Activated naive CD4-positive, alpha-beta T cell treated with anti-CD3 and anti-CD28 coated beads, Interleukin-2, amount 50 U/mL, for 72 hours (primary cell): ENCODE measurements around the gene CACNB2. TPM values are rescaled to one million over a fixed set of nuclear protein-coding genes. Genes with fewer than 3 reads are reported as not detected.
"Not testable (repeated sequence)": the region's sequence is repeated elsewhere in the genome, so short reads cannot be mapped to it uniquely, and the experiment has no call there.

ENCODE experiments used
- ATAC-seq, 2 donors: fragments of 150-1000 bp; cut with Tn5 transposase; 2 replicates each; pipeline ENCODE4 v1.10.0; 2021; ENCODE audit warnings: mild to moderate bottlenecking in 2 of 2, moderate library complexity in 2 of 2
- DNase-seq, 2 donors: peaks; one replicate each; pipeline ENCODE4 v3.0.0; 2021 to 2022; ENCODE audit warnings: low spot score in 2 of 2
- H3K27ac Mint-ChIP-seq, 2 donors: one replicate each; pipeline ENCODE4 v1.8.0; 2022; ENCODE audit warnings: mild to moderate bottlenecking in 2 of 2, mixed read lengths in 2 of 2
- H3K36me3 Mint-ChIP-seq, 2 donors: one replicate each; pipeline ENCODE4 v1.8.0; 2022; ENCODE audit warnings: mixed read lengths in 2 of 2
- H3K9me3 Mint-ChIP-seq, 2 donors: one replicate each; pipeline ENCODE4 v1.8.0; 2022; ENCODE audit warnings: mixed read lengths in 2 of 2
- total RNA-seq, 2 donors: library from RNA; stranded (reverse); gene quantifications; one replicate each; pipeline ENCODE4 v1.2.3, GENCODE V29; 2022

CACNB2 gene
- total RNA-seq, 2 donors from 2014 or later, result not detected

DNA sequence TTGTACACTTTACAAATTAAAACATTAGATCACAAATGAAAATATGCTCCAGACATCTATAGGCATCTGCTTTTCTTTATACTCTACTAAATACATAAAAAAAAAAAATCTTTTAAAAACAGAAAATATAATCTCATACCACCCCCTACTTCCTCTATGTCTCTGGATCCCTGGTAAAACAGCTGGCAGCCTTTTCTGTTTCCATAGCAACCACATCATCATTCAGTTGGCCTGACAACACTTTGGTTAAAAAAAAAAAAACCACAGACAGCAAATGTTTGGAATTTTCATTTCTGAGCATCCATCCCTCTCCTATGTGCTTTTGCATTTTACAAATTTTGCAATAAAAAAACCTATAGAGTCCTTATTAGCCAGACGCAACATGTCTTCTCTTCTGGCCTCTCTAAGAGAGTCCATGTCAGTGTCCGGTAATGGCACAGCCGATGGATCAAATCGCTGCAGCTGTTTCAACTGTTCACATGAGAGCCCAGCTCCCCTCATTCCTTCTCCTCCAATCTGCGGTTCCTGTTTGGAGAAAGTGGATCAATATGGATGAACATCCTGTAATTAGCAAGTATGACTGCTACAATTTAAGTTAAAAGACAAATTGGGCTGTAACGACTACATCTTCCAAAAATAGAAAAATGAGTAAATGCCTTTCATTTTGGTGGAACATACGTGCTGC lies 405.5 kb downstream of the CACNB2 start:
- no peak for ATAC-seq
- H3K9me3 Mint-ChIP-seq, result no peaks in the 10 kb centered on the region

DNA sequence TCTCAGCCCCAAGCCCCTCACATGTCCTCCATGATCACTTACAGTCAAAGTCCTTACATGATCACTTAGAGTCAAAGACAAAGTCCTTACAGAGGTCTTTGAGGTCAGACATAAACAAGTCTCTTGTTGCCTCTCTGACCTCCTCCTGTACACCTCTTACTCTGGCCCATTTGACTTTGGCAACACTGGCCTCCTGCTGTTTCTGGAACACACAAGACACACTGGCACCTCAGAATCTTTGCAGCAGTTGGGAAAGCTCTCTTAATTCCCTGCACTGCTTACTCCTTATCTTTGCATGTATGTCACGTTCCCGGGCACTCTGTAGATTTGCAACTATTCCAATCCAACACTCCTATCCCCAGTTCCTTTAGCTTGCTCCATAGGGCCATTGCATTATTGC lies 408.9 kb downstream of the CACNB2 start:
- no peak for DNase-seq
- no peaks in the 10 kb centered on the region for H3K9me3 Mint-ChIP-seq
- ATAC-seq, result no peak
- H3K27ac Mint-ChIP-seq, result no peak overlapping the region
- H3K36me3 Mint-ChIP-seq, result peaks cover 9 to 24% of the 10 kb centered on the region in 2 donors

More for the DNA sequence above, 405.5 kb downstream of the CACNB2 start:
- DNase-seq, result no peak
- Mint-ChIP-seq H3K36me3 (peaks cover 13 to 32% of the 10 kb centered on the region in 2 donors), H3K27ac (no peak overlapping the region)

DNA sequence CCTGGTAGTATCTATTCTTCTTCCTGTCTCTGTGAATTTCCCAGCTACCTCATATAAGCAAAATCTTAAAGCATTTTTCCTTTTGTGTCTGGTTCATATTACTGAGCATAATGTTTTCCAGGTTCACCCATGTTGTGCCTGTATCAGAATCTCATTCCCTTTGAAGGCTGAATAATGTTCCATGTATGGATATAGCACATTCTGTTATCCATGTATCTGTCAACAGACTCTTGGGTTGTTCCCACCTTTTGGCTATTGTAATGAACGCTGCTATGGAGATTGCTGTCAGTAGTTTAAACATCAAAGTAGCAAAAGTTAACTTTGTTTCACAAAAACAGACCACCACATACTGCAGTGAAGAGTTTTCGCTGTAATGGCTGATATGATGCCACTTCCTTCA lies 411.2 kb downstream of the CACNB2 start:
- Mint-ChIP-seq H3K27ac (no peak overlapping the region), H3K9me3 (no peaks in the 10 kb centered on the region), H3K36me3 (peaks cover 0 to 14% of the 10 kb centered on the region in 2 donors)
- DNase-seq, result no peak
- no peak for ATAC-seq

DNA sequence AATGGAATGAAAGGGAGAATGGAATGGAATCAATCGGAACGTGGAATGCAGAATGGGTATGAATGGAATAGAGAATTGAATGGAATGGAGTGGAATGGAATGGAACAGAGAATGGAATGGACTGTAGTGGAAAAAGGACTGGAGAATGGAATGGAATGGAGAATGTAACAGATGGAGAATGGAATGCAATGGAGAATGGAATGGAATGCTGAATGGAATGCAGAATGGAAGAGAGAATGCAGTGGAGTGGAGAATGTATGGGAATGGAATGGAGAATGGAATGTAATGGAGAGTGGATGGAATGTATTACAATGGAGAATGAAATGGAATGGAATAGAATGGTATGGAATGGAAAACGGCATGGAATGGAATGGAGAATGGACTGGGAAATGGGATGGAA lies 414.3 kb downstream of the CACNB2 start:
- no peaks in the 10 kb centered on the region for H3K9me3 Mint-ChIP-seq
- peaks cover 0 to 5% of the 10 kb centered on the region in 2 donors for H3K36me3 Mint-ChIP-seq
- no peak overlapping the region for H3K27ac Mint-ChIP-seq
- ATAC-seq, result no peak
- no peak for DNase-seq

DNA sequence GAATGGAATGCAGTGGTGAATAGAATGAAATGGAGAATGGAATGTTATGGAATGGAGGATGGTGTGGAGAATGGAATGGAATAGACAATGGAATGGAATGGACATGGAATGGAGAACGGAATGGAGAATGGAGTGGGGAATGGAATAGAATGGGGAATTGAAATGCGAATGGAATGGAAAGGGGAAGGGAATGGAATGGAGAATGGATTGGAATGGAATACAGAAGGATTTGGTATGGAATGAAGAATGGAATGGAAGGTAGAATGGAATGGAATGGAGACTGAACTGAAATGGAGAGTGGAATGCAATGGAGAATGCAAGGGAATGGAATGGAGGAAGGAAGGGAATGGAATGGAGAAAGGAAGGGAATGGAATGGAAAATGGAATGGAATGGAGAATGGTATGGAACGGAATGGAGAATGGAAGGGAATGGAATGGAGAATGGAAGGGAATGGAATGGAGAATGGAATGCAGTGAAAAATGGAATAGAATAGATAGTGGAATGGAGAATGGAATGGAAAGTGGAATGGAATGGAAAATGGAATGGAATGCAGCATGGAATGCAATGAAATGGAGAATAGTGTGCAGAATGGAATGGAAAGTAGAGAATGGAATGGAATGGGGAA lies 416.4 kb downstream of the CACNB2 start:
- DNase-seq (no peak), ATAC-seq (no peak)
- Mint-ChIP-seq H3K27ac (no peak overlapping the region), H3K9me3 (no peaks in the 10 kb centered on the region), H3K36me3 (peaks cover 0 to under 1% of the 10 kb centered on the region in 2 donors)

DNA sequence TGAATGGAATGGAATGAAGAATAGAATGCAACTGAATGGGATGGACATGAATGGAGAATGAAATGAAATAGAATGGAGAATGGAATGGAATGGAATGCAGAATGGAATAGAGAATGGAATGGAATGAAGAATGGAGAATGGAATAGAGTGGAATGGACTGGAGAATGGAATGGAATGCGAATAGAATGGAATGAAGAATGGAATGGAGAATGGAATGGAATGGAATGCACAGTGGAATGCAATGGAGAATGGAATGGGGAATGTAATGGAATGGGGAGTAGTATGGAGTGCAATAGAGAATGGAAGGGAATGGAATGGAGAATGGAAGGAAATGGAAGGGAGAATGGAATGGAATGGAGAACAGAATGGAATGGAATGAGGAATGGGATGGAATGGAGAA lies 417.7 kb downstream of the CACNB2 start:
- no peak for ATAC-seq
- Mint-ChIP-seq H3K27ac (no peak overlapping the region), H3K36me3 (no peaks in the 10 kb centered on the region), H3K9me3 (no peaks in the 10 kb centered on the region)
- DNase-seq, result no peak

DNA sequence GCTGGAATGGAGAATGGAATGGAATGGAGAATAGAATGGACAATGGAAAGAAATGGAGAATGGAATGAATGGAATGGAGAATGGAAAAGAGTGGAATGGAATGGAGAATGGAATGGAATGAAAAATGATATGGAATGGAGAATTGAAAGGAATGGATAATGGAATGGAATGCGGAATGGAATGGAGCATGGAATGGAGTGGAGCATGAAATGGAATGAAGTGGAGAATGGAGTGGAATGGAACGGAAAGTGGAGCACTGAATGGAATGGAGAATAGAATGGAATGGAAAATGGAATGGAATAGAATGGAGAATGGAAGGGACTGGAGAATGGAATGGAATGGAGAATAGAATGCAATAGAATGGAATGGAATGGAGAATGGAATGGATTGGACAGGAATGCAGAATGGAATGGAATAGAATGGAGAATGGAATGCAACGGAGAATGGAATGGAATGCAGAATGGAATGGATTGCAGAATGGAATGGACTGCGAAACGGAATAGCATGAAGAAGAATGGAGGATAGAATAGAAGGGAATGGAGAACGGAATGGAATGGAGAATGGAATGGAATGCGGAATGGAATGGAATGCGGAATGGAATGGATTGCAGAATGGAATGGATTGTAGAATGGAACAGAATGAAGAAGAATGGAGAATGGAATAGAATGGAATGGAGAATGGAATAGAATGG lies 421.8 kb downstream of the CACNB2 start:
- ATAC-seq, result no peak
- H3K9me3 Mint-ChIP-seq, result no peaks in the 10 kb centered on the region
- no peaks in the 10 kb centered on the region for H3K36me3 Mint-ChIP-seq
- DNase-seq, result no peak
- no peak overlapping the region for H3K27ac Mint-ChIP-seq

DNA sequence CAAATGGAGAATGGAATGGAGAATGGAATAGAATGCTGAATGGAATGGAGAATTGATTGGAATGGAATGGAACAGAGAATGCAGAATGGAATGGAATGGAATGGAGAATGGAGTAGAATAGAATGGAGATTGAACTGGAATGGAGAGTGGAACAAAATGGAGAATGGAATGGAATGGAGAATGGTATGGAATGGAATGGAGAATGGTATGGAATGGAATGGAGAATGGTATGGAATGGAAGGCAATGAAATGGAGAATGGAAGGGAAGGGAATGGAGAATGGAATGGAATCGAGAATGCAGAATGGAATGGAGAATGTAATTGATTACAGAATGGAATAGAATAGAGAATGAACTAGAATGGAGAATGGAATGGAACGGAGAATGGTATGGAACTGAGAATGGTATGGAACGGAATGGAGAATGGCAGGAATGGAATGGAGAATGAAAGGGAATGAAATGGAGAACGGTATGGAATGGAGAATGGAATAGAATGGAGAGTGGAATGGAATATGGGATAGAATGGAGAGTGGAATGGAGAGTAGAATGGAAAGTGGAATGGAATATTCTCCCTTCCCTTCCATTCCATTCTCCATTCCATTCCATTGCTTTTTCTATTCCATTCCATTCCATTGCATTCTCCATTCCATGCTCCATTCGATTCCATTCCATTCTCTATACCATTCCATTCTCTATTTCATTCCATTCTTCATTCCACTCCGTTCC lies 422.9 kb downstream of the CACNB2 start:
- no peak for DNase-seq
- H3K27ac Mint-ChIP-seq, result no peak overlapping the region
- no peaks in the 10 kb centered on the region for H3K9me3 Mint-ChIP-seq
- ATAC-seq, result no peak
- no peaks in the 10 kb centered on the region for H3K36me3 Mint-ChIP-seq

DNA sequence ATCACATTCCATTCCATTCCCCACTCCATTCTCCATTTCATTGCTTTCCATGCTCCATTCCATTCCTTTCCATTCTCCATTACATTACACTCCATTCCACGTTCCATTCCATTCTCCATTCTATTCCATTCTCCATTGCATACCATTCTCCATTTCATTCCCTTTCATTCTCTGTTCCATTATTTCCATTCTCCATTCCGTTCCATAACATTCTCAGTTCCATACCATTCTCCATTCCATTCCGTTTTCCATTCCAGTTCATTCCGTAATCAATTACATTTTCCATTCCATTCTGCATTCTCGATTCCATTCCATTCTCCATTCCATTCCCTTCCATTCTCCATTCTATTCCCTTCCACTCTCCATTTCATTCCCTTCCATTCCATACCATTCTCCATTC lies 424.8 kb downstream of the CACNB2 start:
- Mint-ChIP-seq H3K27ac (no peak overlapping the region), H3K9me3 (no peaks in the 10 kb centered on the region), H3K36me3 (no peaks in the 10 kb centered on the region)
- ATAC-seq, result no peak
- DNase-seq, result no peak

DNA sequence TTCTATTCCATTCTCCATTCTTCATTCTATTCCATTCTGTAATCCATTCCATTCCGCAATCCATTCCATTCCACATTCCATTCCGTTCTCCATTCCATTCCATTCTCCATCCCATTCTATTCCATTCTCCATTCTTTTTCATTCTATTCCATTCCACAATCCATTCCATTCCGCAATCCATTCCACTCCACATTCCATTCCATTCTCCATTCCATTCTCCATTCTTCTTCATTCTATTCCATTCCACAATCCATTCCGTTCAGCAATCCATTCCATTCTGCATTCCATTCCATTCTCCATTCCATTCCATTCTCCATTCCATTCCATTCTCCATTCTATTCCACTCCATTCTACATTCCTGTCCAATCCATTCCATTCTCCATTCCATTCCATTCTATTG lies 426.0 kb downstream of the CACNB2 start:
- Mint-ChIP-seq H3K36me3 (no peaks in the 10 kb centered on the region), H3K9me3 (no peaks in the 10 kb centered on the region), H3K27ac (no peak overlapping the region)
- DNase-seq, result no peak
- no peak for ATAC-seq

DNA sequence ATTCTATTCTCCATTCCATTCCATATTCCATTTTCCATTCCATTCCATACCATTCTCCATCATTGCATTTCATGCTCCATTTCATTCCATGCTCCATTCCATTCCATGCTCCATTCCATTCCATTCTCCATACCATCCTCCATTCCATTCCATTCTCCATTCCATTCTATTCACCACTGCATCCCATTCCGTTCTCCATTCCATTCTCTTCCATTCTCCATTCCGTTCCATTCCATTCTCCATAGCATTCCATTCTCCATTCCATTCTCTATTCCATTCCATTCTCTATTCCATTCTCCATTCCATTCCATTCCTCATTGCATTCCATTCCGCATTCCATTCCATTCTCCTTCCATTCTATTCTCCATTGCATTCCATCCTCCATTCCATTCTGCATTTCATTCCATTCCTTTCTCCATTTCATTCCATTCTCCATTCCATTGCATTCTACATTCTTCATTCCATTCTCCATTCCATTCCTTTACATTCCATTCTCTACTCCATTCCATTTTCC lies 427.2 kb downstream of the CACNB2 start:
- ATAC-seq (no peak), DNase-seq (no peak)
- no peaks in the 10 kb centered on the region for H3K9me3 Mint-ChIP-seq
- no peak overlapping the region for H3K27ac Mint-ChIP-seq
- no peaks in the 10 kb centered on the region for H3K36me3 Mint-ChIP-seq

DNA sequence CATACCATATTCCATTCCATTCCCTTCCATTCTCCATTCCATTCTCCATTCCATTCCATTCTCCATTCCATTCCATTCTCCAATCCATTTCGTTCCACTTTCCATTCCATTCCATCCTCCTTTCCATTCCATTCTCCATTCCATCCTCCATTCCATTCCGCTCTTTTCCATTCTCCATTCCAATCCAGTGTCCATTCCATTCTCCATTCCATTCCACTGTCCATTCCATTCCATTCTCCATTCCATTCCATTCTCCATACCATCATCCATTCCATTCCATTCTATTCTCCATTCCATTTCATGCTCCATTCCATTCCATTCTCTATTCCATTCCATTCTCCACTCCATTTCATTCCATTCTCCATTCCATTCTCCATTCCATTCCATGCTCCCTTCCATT lies 430.2 kb downstream of the CACNB2 start:
- not testable (repeated sequence) for H3K36me3 Mint-ChIP-seq, H3K27ac Mint-ChIP-seq, H3K9me3 Mint-ChIP-seq, DNase-seq, ATAC-seq

DNA sequence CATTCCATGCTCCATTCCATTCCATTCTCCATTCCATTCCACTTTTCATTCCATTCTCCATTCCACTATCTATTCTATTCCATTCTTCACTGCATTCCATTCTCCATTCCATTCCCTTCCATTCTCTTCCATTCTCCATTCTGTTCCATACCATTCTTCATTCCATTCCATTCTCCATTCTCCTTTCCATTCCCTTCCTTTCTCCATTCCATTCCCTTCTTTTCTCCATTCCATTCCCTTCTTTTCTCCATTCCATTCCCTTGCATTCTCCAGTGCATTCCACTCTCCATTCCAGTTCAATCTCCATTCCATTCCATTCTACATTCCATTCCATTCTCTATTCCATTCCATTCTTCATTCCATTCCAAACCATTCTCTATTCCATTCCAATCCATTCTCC lies 430.9 kb downstream of the CACNB2 start:
- no peak overlapping the region for H3K27ac Mint-ChIP-seq
- ATAC-seq (no peak), DNase-seq (no peak)
- H3K9me3 Mint-ChIP-seq, result peaks cover 0 to 3% of the 10 kb centered on the region in 2 donors
- peaks cover 8 to 13% of the 10 kb centered on the region in 2 donors for H3K36me3 Mint-ChIP-seq

DNA sequence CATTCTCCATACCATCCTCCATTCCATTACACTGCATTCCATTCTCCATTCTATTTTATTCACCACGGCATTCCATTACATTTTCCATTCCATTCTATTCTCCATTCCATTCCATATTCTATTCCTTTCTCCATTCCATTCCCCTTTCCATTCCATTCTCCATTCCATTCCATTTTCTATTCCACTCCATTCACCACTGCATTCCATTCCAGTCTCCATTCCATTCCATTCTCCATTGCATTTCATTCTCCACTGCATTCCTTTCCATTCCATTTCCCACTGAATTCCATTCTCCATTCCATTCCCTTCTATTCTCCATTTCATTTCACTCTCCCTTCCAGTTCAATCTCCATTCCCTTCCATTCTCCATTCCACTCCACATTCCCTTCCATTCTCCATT lies 431.6 kb downstream of the CACNB2 start:
- peaks cover 12 to 20% of the 10 kb centered on the region in 2 donors for H3K36me3 Mint-ChIP-seq
- ATAC-seq (no peak), DNase-seq (no peak)
- H3K9me3 Mint-ChIP-seq, result peaks cover 0 to 5% of the 10 kb centered on the region in 2 donors
- H3K27ac Mint-ChIP-seq, result no peak overlapping the region

DNA sequence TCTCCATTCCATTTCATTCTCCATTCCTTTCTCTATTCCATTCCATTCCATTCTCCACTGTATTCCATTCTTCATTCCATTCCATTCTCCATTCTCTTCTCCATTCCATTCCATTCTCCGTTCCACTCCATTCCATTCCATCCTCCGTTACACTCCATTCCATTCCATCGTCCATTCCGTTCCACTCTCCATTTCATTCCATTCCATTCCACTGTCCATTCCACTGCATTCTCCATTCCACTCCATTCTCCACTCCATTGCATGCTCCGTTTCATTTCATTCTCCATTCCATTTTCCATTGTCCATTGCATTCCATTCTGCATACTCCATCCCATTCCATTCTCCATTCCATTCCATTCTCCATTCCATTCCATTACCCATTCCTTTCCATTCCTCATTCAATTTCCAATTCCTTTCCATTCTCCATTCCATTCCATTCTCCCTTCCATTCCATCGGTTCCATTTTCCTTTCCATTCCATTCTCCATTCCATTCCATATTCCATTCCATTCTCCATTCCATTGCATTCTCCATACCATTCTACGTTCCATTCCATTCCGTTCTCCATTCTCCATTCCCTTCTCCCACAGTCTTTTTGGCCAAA lies 432.8 kb downstream of the CACNB2 start:
- H3K27ac Mint-ChIP-seq, result no peak overlapping the region
- DNase-seq, result no peak
- ATAC-seq, result no peak

DNA sequence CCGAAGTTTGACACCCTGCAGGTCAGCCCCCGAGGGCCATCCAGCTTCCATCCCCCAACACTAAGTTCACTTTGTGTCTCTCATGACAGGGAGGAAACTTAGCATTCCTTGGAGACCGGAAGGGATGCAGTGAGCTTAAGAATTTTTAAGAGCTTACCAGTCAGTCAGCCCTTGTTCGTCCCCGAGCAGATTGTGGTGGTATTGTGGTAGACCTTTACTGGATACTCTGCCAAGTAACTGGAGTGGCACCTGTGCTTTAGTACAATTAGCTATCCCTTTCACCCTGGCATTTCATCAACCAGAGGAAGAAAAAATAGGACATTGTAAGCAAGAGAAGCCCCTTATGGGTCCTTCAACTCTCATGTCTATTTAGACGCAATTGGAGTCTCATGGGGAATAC lies 436.4 kb downstream of the CACNB2 start:
- Mint-ChIP-seq H3K27ac (no peak overlapping the region), H3K36me3 (peaks cover 56 to 64% of the 10 kb centered on the region in 2 donors), H3K9me3 (peaks cover 14 to 24% of the 10 kb centered on the region in 2 donors)
- DNase-seq (no peak), ATAC-seq (no peak)

More for the DNA sequence above, 432.8 kb downstream of the CACNB2 start:
- Mint-ChIP-seq H3K36me3 (peaks cover 23 to 32% of the 10 kb centered on the region in 2 donors), H3K9me3 (peaks cover 7 to 11% of the 10 kb centered on the region in 2 donors)
